Sigmoid colon (tissue), 3 donors: Measurements from ENCODE around the gene C9orf153.

Experiments
- CTCF ChIP-seq, 4 experiments: fragments of 450-650 bp in 3 of 4; fragments of 200-600 bp in 1 of 4; IDR thresholded peaks; one replicate each; pipeline ENCODE4 v1.5.1; 2016 to 2019; ENCODE audit warnings: antibody characterized with exemption in 4 of 4, mild to moderate bottlenecking in 3 of 4, moderate library complexity in 2 of 4
- POLR2A ChIP-seq, 2 donors: fragments of 450-650 bp; IDR thresholded peaks; one replicate each; pipeline ENCODE4 v1.6.1; 2016; ENCODE audit warnings: antibody characterized with exemption in 2 of 2, mild to moderate bottlenecking in 2 of 2, moderate library complexity in 2 of 2

DNA sequence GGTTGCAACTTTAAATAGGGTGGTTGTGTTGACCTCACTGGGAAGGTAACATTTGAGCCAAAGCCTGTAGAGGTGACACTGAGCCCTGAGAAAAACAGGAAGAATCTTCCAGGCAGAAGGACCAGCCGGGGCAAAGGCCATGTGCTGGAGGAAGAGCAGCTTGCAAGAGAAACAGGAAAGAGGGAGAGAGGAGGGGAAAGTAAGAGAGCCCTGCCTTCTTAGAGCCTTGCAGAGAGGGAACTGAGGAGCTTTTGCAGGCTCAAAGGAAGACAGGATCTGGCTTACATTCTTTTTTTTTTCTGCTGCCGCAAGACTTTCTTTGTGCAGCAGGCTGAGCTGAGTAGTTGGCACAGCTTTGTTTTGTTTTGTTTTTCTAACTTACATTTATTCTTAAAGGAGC lies 17.4 kb downstream of the C9orf153 start:
- TF ChIP-seq CTCF (IDR thresholded peaks at IDR 0.05) (no peak), POLR2A (IDR thresholded peaks at IDR 0.05) (no peak)
